OCI-LY3 (cell line): ENCODE data around the gene GAS5.

Experiments used
- H2AFZ ChIP-seq: fragments of 200-600, 300-600 bp; shearing (Covaris generic); 2 replicates; pipeline ENCODE4 v1.6.0; 2014; ENCODE audit warnings: antibody characterized with exemption, low read depth, low read length
- H3K27ac ChIP-seq: fragments of 200-600, 300-600 bp; sonication (generic); 2 replicates; pipeline ENCODE4 v1.5.1; 2014; ENCODE audit warnings: mild to moderate bottlenecking, low read length, moderate library complexity, mixed read lengths
- H3K27me3 ChIP-seq: fragments of 200-600, 300-600 bp; sonication (generic); 2 replicates; pipeline ENCODE4 v1.6.1; 2014; ENCODE audit warnings: low read depth, low read length, mixed read lengths
- H3K36me3 ChIP-seq: fragments of 200-600, 300-600 bp; sonication (generic); replicated peaks from 2 replicates; pipeline ENCODE3; 2014; ENCODE audit warnings: low read depth, low read length, mixed read lengths
- H3K4me1 ChIP-seq: fragments of 300-600, 200-600 bp; sonication (generic); 2 replicates; pipeline ENCODE4 v1.6.1; 2014; ENCODE audit warnings: low read length, mixed read lengths
- H3K4me2 ChIP-seq: fragments of 200-600, 300-600 bp; sonication (generic); 2 replicates; pipeline ENCODE4 v1.6.1; 2014; ENCODE audit warnings: low read length, mixed read lengths
- H3K4me3 ChIP-seq: fragments of 300-600, 200-600 bp; sonication (generic); 2 replicates; pipeline ENCODE4 v1.5.1; 2014; ENCODE audit warnings: antibody characterized with exemption, mild to moderate bottlenecking, low read length, moderate library complexity
- H3K79me2 ChIP-seq: fragments of 300-600, 200-600 bp; shearing (Covaris generic); 2 replicates; pipeline ENCODE4 v1.6.1; 2014; ENCODE audit warnings: mild to moderate bottlenecking, low read length, mixed read lengths
- H3K9ac ChIP-seq: fragments of 300-600, 200-600 bp; shearing (Covaris generic); 2 replicates; pipeline ENCODE4 v1.6.0; 2014; ENCODE audit warnings: mild to moderate bottlenecking, low read length, moderate library complexity
- H3K9me3 ChIP-seq: fragments of 200-600, 300-600 bp; shearing (Covaris generic); 2 replicates; pipeline ENCODE4 v1.6.1; 2014; ENCODE audit warnings: low read length, mixed read lengths; ENCODE audit not compliant: insufficient read depth
- H4K20me1 ChIP-seq: fragments of 200-600, 300-600 bp; sonication (generic); 2 replicates; pipeline ENCODE4 v1.6.1; 2016; ENCODE audit warnings: low read length, mixed read lengths; ENCODE audit not compliant: insufficient read depth
- CTCF ChIP-seq: fragments of 200-600, 300-600 bp; sonication (generic); IDR thresholded peaks from 2 replicates; pipeline ENCODE4 v1.5.1; 2014; ENCODE audit warnings: antibody characterized with exemption, low read length, low read depth
- EZH2phosphoT487 ChIP-seq: fragments of 200-600 bp; shearing (Covaris generic); IDR thresholded peaks from 2 replicates; pipeline ENCODE4 v1.6.1; 2018; ENCODE audit warnings: antibody characterized with exemption, mixed run types, low read depth

The GAS5 gene

DNA sequence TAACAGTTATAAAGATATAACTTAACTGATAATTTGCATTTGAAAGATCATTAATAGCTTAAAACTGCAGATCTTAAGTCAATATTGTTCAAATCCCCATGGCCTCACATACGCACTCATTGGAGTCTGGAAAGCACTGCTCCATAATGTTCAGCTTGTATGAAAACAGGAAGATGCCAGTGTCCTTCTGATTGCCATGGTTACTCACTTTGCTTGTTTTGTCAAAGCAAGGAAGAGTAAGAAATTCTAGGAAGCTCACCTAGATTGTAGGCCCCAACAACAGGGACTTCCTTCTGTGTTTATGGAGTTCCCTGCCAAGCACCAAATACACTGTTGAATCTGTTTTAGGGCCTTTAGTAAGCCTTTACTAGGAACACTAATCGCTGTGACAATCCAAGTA, 10.9 kb downstream of the GAS5 start:
- Histone ChIP-seq H3K27me3 (no peaks in the 10 kb centered on the region), H3K79me2 (no peaks in the 10 kb centered on the region), H3K36me3 (peaks cover 50% of the 10 kb centered on the region), H3K4me2 (no peak overlapping the region), H3K9ac (no peak overlapping the region), H3K4me1 (no peaks in the 10 kb centered on the region), H2AFZ (no peak overlapping the region), H4K20me1 (no peaks in the 10 kb centered on the region), H3K27ac (no peak overlapping the region), H3K4me3 (no peak overlapping the region), H3K9me3 (no peaks in the 10 kb centered on the region)
- TF ChIP-seq EZH2phosphoT487 (no peak), CTCF (no peak)

- H4K20me1 ChIP-seq = no peaks in the 10 kb centered on the region
- peaks cover 57% of the 10 kb centered on the region for H3K36me3 ChIP-seq
- no peak overlapping the region for H3K9ac ChIP-seq
- no peaks in the 10 kb centered on the region for H3K27me3 ChIP-seq
- no peak overlapping the region for H2AFZ ChIP-seq
- H3K4me3 ChIP-seq = no peak overlapping the region
- TF ChIP-seq EZH2phosphoT487 (no peak), CTCF (no peak)
- no peaks in the 10 kb centered on the region for H3K79me2 ChIP-seq
- H3K4me1 ChIP-seq = no peaks in the 10 kb centered on the region
- no peak overlapping the region for H3K27ac ChIP-seq
- H3K4me2 ChIP-seq = no peak overlapping the region
- H3K9me3 ChIP-seq = no peaks in the 10 kb centered on the region
These were observed 11.8 kb downstream of the GAS5 start for GRCh38 chr1:173856014-173856413.

DNA sequence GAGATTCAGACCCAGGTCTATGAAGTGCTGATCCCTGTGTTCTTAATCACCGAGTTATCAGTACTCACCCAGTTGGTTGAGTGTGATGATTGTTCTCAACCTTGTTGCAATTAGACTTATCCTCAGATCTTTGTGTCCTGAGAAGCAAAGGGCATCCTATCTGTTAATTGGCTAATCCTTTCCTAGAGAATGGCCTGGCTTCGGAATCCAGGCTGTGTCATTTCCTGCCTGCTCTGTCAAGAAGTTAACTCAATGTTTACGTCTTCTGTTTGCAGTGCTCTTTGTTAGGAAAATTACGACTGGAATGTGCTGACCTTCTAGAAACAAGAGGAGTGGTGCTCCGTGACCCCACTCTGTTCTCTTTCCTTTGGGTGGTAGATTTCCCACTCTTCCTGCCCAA, 14.7 kb downstream of the GAS5 start:
- Histone ChIP-seq H3K9me3 (no peaks in the 10 kb centered on the region), H4K20me1 (no peaks in the 10 kb centered on the region), H3K27ac (no peak overlapping the region), H3K9ac (no peak overlapping the region), H3K4me2 (no peak overlapping the region), H3K4me1 (no peaks in the 10 kb centered on the region), H3K4me3 (no peak overlapping the region), H2AFZ (no peak overlapping the region), H3K27me3 (no peaks in the 10 kb centered on the region), H3K36me3 (peaks cover 50% of the 10 kb centered on the region), H3K79me2 (no peaks in the 10 kb centered on the region)
- TF ChIP-seq CTCF (no peak), EZH2phosphoT487 (no peak)

- H3K4me1 ChIP-seq = no peaks in the 10 kb centered on the region
- H3K36me3 ChIP-seq = peaks cover 42% of the 10 kb centered on the region
- no peak overlapping the region for H2AFZ ChIP-seq
- H3K27ac ChIP-seq = no peak overlapping the region
- no peaks in the 10 kb centered on the region for H3K79me2 ChIP-seq
- H3K4me2 ChIP-seq = no peak overlapping the region
- no peak overlapping the region for H3K4me3 ChIP-seq
- H4K20me1 ChIP-seq = no peaks in the 10 kb centered on the region
- no peak overlapping the region for H3K9ac ChIP-seq
- H3K27me3 ChIP-seq = no peaks in the 10 kb centered on the region
- TF ChIP-seq EZH2phosphoT487 (no peak), CTCF (no peak)
- H3K9me3 ChIP-seq = no peaks in the 10 kb centered on the region
These were observed 15.7 kb downstream of the GAS5 start for GRCh38 chr1:173852105-173852504.
